Esophagus muscularis mucosa (tissue), 4 donors: ENCODE results near the gene UGT2B17. TPM values are rescaled to one million over a fixed set of nuclear protein-coding genes. Genes with fewer than 3 reads are reported as not detected.

Experiments used
- DNase-seq: peaks from one replicate; pipeline ENCODE4 v3.0.0-alpha.2; 2017; ENCODE audit errors: extremely low spot score
- H3K27ac ChIP-seq, 4 donors: fragments of 200-600 bp; sonication (generic); replicated peaks in 1 of 4; 1 replicate in 3 of 4; 2 replicates in 1 of 4; pipeline ENCODE4 v1.5.1; 2016 to 2019; ENCODE audit warnings: mild to moderate bottlenecking in 1 of 4
- H3K27me3 ChIP-seq, 4 donors: fragments of 200-600 bp; sonication (generic); one replicate each; pipeline versions ENCODE4 v1.5.1 to v1.6.0; 2016 to 2019
- H3K36me3 ChIP-seq, 4 donors: fragments of 200-600 bp; sonication (generic); one replicate each; pipeline ENCODE4 v1.5.1; 2016 to 2019
- H3K4me1 ChIP-seq, 4 donors: fragments of 200-600 bp; sonication (generic); one replicate each; pipeline ENCODE4 v1.5.1; 2016 to 2019
- H3K4me3 ChIP-seq, 4 donors: fragments of 200-600 bp; sonication (generic); 1 replicate in 2 of 4; 2 replicates in 2 of 4; pipeline ENCODE4 v1.5.1; 2016 to 2019; ENCODE audit warnings: mild to moderate bottlenecking in 4 of 4, moderate library complexity in 1 of 4
- H3K9me3 ChIP-seq, 4 donors: fragments of 200-600 bp; sonication (generic); 1 replicate in 3 of 4; 2 replicates in 1 of 4; pipeline ENCODE4 v1.5.1; 2016 to 2019
- CTCF ChIP-seq, 3 experiments: fragments of 200-600 bp in 2 of 3; fragments of 450-650 bp in 1 of 3; sonication (generic) in 2 of 3; IDR thresholded peaks; one replicate each; pipeline ENCODE4 v1.5.1; 2017 to 2019; ENCODE audit warnings: antibody characterized with exemption in 3 of 3, mild to moderate bottlenecking in 2 of 3, moderate library complexity in 1 of 3
- EP300 ChIP-seq: sonication (generic); formaldehyde crosslinking; IDR thresholded peaks from one replicate; pipeline ENCODE4 v1.6.1; 2017; ENCODE audit warnings: antibody characterized with exemption
- POLR2A ChIP-seq: fragments of 450-650 bp; IDR thresholded peaks from one replicate; pipeline ENCODE4 v1.6.1; 2017; ENCODE audit warnings: antibody characterized with exemption, moderate library complexity, mild to moderate bottlenecking, low read depth
- POLR2AphosphoS5 ChIP-seq, 2 donors: sonication (generic); formaldehyde crosslinking; IDR thresholded peaks; one replicate each; pipeline ENCODE4 v1.6.1; 2017; ENCODE audit warnings: antibody characterized with exemption in 2 of 2
- WGBS: methylation state at CpG from one replicate; pipeline ENCODE4 v1.1.5; 2018; 5-methylcytosine and 5-hydroxymethylcytosine counted together
- intact Hi-C: fragments of 100-400 bp; cut with DNase I; formaldehyde crosslinking; loops from one replicate; pipeline ENCODE4 v1.15.1; 2023
- total RNA-seq, 4 donors: library from RNA; depleted of rRNA; stranded (reverse); fragments of >200 nt; gene quantifications; one replicate each; pipeline versions ENCODE4 v1.1.0 to v1.2.1, GENCODE V29; 2016

The UGT2B17 gene
- total RNA-seq, 4 donors from 2014 or later = not detected

GRCh38 chr4:68592673-68593072 lies 16.6 kb upstream of the UGT2B17 start:
- Histone ChIP-seq H3K9me3 (no peaks in the 10 kb centered on the region), H3K4me1 (no peaks in the 10 kb centered on the region), H3K27ac (no peak overlapping the region), H3K27me3 (no peaks in the 10 kb centered on the region), H3K4me3 (no peak overlapping the region), H3K36me3 (no peaks in the 10 kb centered on the region)
- DNase-seq = no peak
- intact Hi-C loops = no loop called here
- TF ChIP-seq POLR2AphosphoS5 (IDR thresholded peaks at IDR 0.05) = no peak
- TF ChIP-seq EP300 = no peak
- no peak for TF ChIP-seq POLR2A
- no peak for TF ChIP-seq CTCF (IDR thresholded peaks at IDR 0.05)
- no CpG with 5 or more reads among the region's 1 CpG for WGBS

DNA sequence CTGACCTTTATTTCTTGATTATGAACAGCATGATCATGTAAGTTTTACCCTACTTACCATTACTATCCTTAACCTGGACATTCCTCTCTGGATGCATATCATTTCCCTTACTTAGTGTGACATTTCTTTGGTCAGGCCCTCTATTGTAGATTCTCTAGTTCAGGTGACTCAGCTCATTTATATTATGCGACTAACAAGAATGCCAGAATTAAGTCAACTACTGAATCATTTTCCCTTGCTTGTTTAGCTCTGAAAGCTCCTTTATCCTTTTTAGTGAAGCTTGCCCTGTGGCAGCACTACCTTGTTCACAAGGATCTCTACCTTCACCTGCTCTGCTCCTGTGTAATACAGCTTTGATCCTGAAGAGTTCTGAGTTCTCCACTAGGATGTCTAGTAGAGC lies 15.1 kb upstream of the UGT2B17 start:
- no peaks in the 10 kb centered on the region for H3K27me3 ChIP-seq
- H3K36me3 ChIP-seq = no peaks in the 10 kb centered on the region
- H3K9me3 ChIP-seq = no peaks in the 10 kb centered on the region
- H3K4me3 ChIP-seq = no peak overlapping the region
- no peaks in the 10 kb centered on the region for H3K4me1 ChIP-seq
- WGBS = no CpG with 5 or more reads among the region's 1 CpG
- H3K27ac ChIP-seq = no peak overlapping the region
- DNase-seq = no peak
- intact Hi-C loops = no loop called here
- TF ChIP-seq POLR2AphosphoS5 (IDR thresholded peaks at IDR 0.05) (no peak), EP300 (no peak)

- Histone ChIP-seq H3K4me3 (no peak overlapping the region), H3K27me3 (no peaks in the 10 kb centered on the region), H3K4me1 (no peaks in the 10 kb centered on the region), H3K36me3 (no peaks in the 10 kb centered on the region), H3K27ac (no peak overlapping the region), H3K9me3 (no peaks in the 10 kb centered on the region)
- intact Hi-C loops = no loop called here
- no peak for DNase-seq
- TF ChIP-seq CTCF (IDR thresholded peaks at IDR 0.05) = no peak
- TF ChIP-seq POLR2AphosphoS5 (IDR thresholded peaks at IDR 0.05) = no peak
- no peak for TF ChIP-seq POLR2A
- TF ChIP-seq EP300 = no peak
Measured at GRCh38 chr4:68589790-68590189, 13.7 kb upstream of the UGT2B17 start.

- Histone ChIP-seq H3K4me1 (no peaks in the 10 kb centered on the region), H3K9me3 (no peaks in the 10 kb centered on the region), H3K36me3 (no peaks in the 10 kb centered on the region), H3K4me3 (no peak overlapping the region), H3K27ac (no peak overlapping the region), H3K27me3 (no peaks in the 10 kb centered on the region)
- WGBS = no CpG with 5 or more reads among the region's 4 CpGs
- intact Hi-C loops = no loop called here
- DNase-seq = no peak
- no peak for TF ChIP-seq POLR2AphosphoS5 (IDR thresholded peaks at IDR 0.05)
- no peak for TF ChIP-seq POLR2A
- TF ChIP-seq CTCF (IDR thresholded peaks at IDR 0.05) = no peak
- TF ChIP-seq EP300 = no peak
Measured at GRCh38 chr4:68582339-68582717, 6.2 kb upstream of the UGT2B17 start.

GRCh38 chr4:68581383-68582338 lies 5.5 kb upstream of the UGT2B17 start:
- Histone ChIP-seq H3K4me3 (no peak overlapping the region), H3K27ac (no peak overlapping the region), H3K27me3 (no peaks in the 10 kb centered on the region), H3K9me3 (no peaks in the 10 kb centered on the region), H3K36me3 (no peaks in the 10 kb centered on the region), H3K4me1 (no peaks in the 10 kb centered on the region)
- no CpG with 5 or more reads among the region's 6 CpGs for WGBS
- no peak for TF ChIP-seq EP300
- no peak for TF ChIP-seq POLR2AphosphoS5 (IDR thresholded peaks at IDR 0.05)
- no peak for TF ChIP-seq CTCF (IDR thresholded peaks at IDR 0.05)
- no peak for TF ChIP-seq POLR2A
- intact Hi-C loops = no loop called here
- no peak for DNase-seq
